22Rv1 (cell line): ENCODE data around the gene EVA1C.

Source experiments
- CTCF ChIP-seq: fragments of 450-650 bp; IDR thresholded peaks from 2 replicates; pipeline ENCODE4 v1.5.1; 2017; ENCODE audit warnings: mild to moderate bottlenecking
- ZFX ChIP-seq: fragments of 450-650 bp; IDR thresholded peaks from 2 replicates; pipeline ENCODE4 v1.6.1; 2017; ENCODE audit warnings: antibody characterized with exemption, borderline replicate concordance

- TF ChIP-seq CTCF (no peak), ZFX (no peak)
Measured at GRCh38 chr21:32370998-32371766, 41.3 kb upstream of the EVA1C start.
